GM18505 (cell line): ENCODE data around the gene COQ8B.

Experiments used
- ATAC-seq: cut with Tn5 transposase; IDR thresholded peaks from one replicate; pipeline ENCODE4 v1.9.1; 2021; ENCODE audit not compliant: unreplicated experiment
- POLR2A ChIP-seq: IDR thresholded peaks from 4 replicates; pipeline ENCODE4 v1.6.1; 2011; ENCODE audit warnings: borderline replicate concordance; ENCODE audit not compliant: insufficient read depth, insufficient read length; ENCODE audit errors: extremely low read depth

COQ8B gene

GRCh38 chr19:40750874-40751537 is 34.3 kb upstream of the COQ8B start, which contains the start of gene SNRPA:
Gene SNRPA (plus strand): TSS chr19:40751203. CDS start chr19:40751409, 206 bp downstream.
- TF ChIP-seq POLR2A = peak; percentile 82
- peak; percentile 49 for ATAC-seq

- peak; percentile 77 for ATAC-seq
- peak; percentile 44 for TF ChIP-seq POLR2A
These were observed 33.6 kb upstream of the COQ8B start, which contains the start of gene ACTMAP for GRCh38 chr19:40750058-40750873. Gene ACTMAP (minus strand): TSS chr19:40750477. CDS start chr19:40749803, 674 bp downstream.

GRCh38 chr19:40747536-40747935 is 30.9 kb upstream of the COQ8B start:
- TF ChIP-seq POLR2A = no peak
- ATAC-seq = no peak

GRCh38 chr19:40745402-40745780 is 28.7 kb upstream of the COQ8B start:
- ATAC-seq = no peak
- TF ChIP-seq POLR2A = no peak

GRCh38 chr19:40744554-40745401 is 28.1 kb upstream of the COQ8B start:
- ATAC-seq = no peak

GRCh38 chr19:40743926-40744325 is 27.2 kb upstream of the COQ8B start:
- no peak for ATAC-seq
- no peak for TF ChIP-seq POLR2A

More at GRCh38 chr19:40744554-40745401, 28.1 kb upstream of the COQ8B start:
- TF ChIP-seq POLR2A = no peak

GRCh38 chr19:40742886-40743285 is 26.2 kb upstream of the COQ8B start:
- TF ChIP-seq POLR2A = no peak
- no peak for ATAC-seq

GRCh38 chr19:40742477-40742876 is 25.8 kb upstream of the COQ8B start:
- TF ChIP-seq POLR2A = no peak
- no peak for ATAC-seq

- no peak for ATAC-seq
- TF ChIP-seq POLR2A = no peak
These were observed 25.1 kb upstream of the COQ8B start for GRCh38 chr19:40741527-40742390.

- no peak for ATAC-seq
- no peak for TF ChIP-seq POLR2A
These were observed 24.1 kb upstream of the COQ8B start for GRCh38 chr19:40740747-40741146.

GRCh38 chr19:40739871-40740703 is 23.4 kb upstream of the COQ8B start:
- TF ChIP-seq POLR2A = no peak
- no peak for ATAC-seq
